Esophagus muscularis mucosa (tissue), 3 donors: ENCODE results near the gene PCSK6.

Experiments used
- CTCF ChIP-seq, 3 experiments: fragments of 200-600 bp in 2 of 3; fragments of 450-650 bp in 1 of 3; sonication (generic) in 2 of 3; IDR thresholded peaks; one replicate each; pipeline ENCODE4 v1.5.1; 2017 to 2019; ENCODE audit warnings: antibody characterized with exemption in 3 of 3, mild to moderate bottlenecking in 2 of 3, moderate library complexity in 1 of 3
- EP300 ChIP-seq: sonication (generic); formaldehyde crosslinking; IDR thresholded peaks from one replicate; pipeline ENCODE4 v1.6.1; 2017; ENCODE audit warnings: antibody characterized with exemption

- no peak for TF ChIP-seq CTCF (IDR thresholded peaks at IDR 0.05)
- no peak for TF ChIP-seq EP300
Measured at GRCh38 chr15:101530224-101530958, 40.9 kb upstream of the PCSK6 start.
